ENCODE measurements around the gene GPR155. TPM values are rescaled to one million over a fixed set of nuclear protein-coding genes. Genes with fewer than 3 reads are reported as not detected.

Gene GPR155
- total RNA-seq, 6 experiments from 2014 or later = 3.2 to 8.3 (median 4.4) TPM

GRCh38 chr2:174450021-174450816 is 36.6 kb downstream of the GPR155 start:
- Mint-ChIP-seq H3K9me3 (no peaks in the 10 kb centered on the region), H3K4me1 (ENCODE audit: low read depth) (peaks cover 8% of the 10 kb centered on the region), H3K4me3 (no peak overlapping the region), H3K27ac (no peak overlapping the region), H3K27me3 (ENCODE audit: insufficient read depth) (no peaks in the 10 kb centered on the region; the same call in 1 of the 2 replicates), H3K36me3 (ENCODE audit: low read depth) (0 out of 2 replicates have a peak, but pooled peaks cover 6% of the 10 kb centered on the region)
- TF ChIP-seq, protein P1, sequence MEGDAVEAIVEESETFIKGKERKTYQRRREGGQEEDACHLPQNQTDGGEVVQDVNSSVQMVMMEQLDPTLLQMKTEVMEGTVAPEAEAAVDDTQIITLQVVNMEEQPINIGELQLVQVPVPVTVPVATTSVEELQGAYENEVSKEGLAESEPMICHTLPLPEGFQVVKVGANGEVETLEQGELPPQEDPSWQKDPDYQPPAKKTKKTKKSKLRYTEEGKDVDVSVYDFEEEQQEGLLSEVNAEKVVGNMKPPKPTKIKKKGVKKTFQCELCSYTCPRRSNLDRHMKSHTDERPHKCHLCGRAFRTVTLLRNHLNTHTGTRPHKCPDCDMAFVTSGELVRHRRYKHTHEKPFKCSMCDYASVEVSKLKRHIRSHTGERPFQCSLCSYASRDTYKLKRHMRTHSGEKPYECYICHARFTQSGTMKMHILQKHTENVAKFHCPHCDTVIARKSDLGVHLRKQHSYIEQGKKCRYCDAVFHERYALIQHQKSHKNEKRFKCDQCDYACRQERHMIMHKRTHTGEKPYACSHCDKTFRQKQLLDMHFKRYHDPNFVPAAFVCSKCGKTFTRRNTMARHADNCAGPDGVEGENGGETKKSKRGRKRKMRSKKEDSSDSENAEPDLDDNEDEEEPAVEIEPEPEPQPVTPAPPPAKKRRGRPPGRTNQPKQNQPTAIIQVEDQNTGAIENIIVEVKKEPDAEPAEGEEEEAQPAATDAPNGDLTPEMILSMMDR (IDR thresholded peaks at IDR 0.05) = no peak
- DNase-seq = no peak

DNA sequence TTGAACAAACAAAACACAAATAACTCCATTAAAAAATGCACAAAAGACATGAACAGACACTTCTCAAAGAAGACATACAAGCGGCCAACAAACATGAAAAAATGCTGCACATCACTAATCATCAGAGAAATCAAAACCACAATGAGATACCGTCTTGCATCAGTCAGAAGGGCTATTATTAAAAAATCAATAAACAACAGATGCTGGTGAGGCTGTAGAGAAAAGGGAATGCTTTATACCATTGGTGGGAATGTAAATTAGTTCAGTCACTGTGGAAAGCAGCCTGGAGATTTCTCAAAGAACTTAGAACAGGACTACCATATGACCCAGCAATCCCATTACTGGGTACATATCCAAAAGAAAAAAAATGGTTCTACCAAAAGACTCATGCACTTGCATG is 37.8 kb downstream of the GPR155 start:
- Mint-ChIP-seq H3K27me3 (ENCODE audit: insufficient read depth) (no peaks in the 10 kb centered on the region; the same call in 1 of the 2 replicates), H3K4me1 (ENCODE audit: low read depth) (peaks cover 14% of the 10 kb centered on the region), H3K36me3 (ENCODE audit: low read depth) (peaks cover 12% of the 10 kb centered on the region), H3K4me3 (no peak overlapping the region), H3K27ac (no peak overlapping the region), H3K9me3 (no peaks in the 10 kb centered on the region)
- DNase-seq = no peak
- TF ChIP-seq, protein P1 (IDR thresholded peaks at IDR 0.05) = no peak

DNA sequence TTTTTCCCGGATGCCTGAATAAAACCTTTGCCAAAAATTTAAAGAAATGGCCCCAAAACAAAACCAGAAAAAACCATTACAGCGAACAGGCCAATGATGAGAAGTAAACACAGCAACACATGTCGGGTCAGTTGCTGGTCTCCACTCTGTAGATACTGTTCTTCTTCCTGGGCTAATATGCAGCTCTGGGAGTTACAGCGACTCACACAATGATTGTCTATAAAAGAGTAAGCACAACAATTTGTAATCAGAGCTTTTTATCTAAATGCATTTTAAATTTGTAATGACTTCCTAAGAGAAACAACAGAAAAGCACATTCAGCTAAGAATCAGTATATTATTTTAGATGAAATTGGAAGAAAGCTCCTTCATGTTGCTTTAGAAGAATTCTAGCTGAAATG is 40.3 kb downstream of the GPR155 start:
- H3K36me3 Mint-ChIP-seq (ENCODE audit: low read depth) = peaks cover 12% of the 10 kb centered on the region
- H3K27me3 Mint-ChIP-seq (ENCODE audit: insufficient read depth) = no peaks in the 10 kb centered on the region; the same call in 1 of the 2 replicates
- TF ChIP-seq, protein P1 (IDR thresholded peaks at IDR 0.05) = no peak
- DNase-seq = no peak
- H3K27ac Mint-ChIP-seq = no peak overlapping the region
- peaks cover 31% of the 10 kb centered on the region for H3K4me1 Mint-ChIP-seq (ENCODE audit: low read depth)
- H3K9me3 Mint-ChIP-seq = no peaks in the 10 kb centered on the region
- no peak overlapping the region for H3K4me3 Mint-ChIP-seq

- Mint-ChIP-seq H3K4me3 (no peak overlapping the region), H3K36me3 (ENCODE audit: low read depth) (peaks cover 12% of the 10 kb centered on the region), H3K9me3 (no peaks in the 10 kb centered on the region), H3K4me1 (ENCODE audit: low read depth) (peaks cover 31% of the 10 kb centered on the region), H3K27ac (no peak overlapping the region), H3K27me3 (ENCODE audit: insufficient read depth) (no peaks in the 10 kb centered on the region; the same call in 1 of the 2 replicates)
- TF ChIP-seq, protein P1 (IDR thresholded peaks at IDR 0.05) = no peak
- DNase-seq = no peak
Observed at GRCh38 chr2:174445248-174445647, 41.6 kb downstream of the GPR155 start.

DNA sequence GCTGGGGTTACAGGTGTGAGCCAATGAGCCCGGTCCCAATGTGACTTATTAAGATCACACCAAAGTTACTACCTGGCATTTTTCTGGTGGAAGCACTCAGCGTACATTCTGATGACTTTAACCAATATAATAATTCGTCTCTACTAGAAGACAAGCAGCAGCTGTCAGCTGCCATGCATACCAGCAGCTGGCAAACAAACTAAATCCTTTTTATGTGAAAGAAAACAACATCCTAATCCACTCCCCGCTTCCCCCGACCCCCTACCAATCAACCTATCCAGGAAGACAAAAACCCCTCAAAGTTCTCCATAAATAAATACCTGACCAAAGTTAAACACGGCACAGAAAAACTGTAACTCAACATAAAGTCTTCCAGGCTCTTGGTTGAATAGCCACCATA is 42.1 kb downstream of the GPR155 start:
- DNase-seq = no peak
- H3K27me3 Mint-ChIP-seq (ENCODE audit: insufficient read depth) = no peaks in the 10 kb centered on the region; the same call in 1 of the 2 replicates
- H3K27ac Mint-ChIP-seq = no peak overlapping the region; the same call in 1 of the 2 replicates
- TF ChIP-seq, protein P1 (IDR thresholded peaks at IDR 0.05) = no peak
- peaks cover 31% of the 10 kb centered on the region for H3K4me1 Mint-ChIP-seq (ENCODE audit: low read depth)
- H3K36me3 Mint-ChIP-seq (ENCODE audit: low read depth) = peaks cover 12% of the 10 kb centered on the region
- no peaks in the 10 kb centered on the region for H3K9me3 Mint-ChIP-seq
- H3K4me3 Mint-ChIP-seq = no peak overlapping the region
